A549 (cell line): ENCODE measurements around the gene IL1F10. TPM values are rescaled to one million over a fixed set of nuclear protein-coding genes. Genes with fewer than 3 reads are reported as not detected.
A peak's percentile ranks its signal among the peaks of the same experiment; 100 is the strongest.

ENCODE experiments used
- ATAC-seq, 2 experiments: fragments of 200-7000 bp in 1 of 2; fragments of >200 bp in 1 of 2; cut with Nextera tagmentation in 1 of 2; cut with Tn5 transposase in 1 of 2; 3 replicates each; pipeline versions ENCODE4 v1.8.0 to v1.9.1; 2018 to 2020; ENCODE audit warnings: mild to moderate bottlenecking in 1 of 2, moderate library complexity in 1 of 2
- CTCF ChIA-PET: fragments of 300-600 bp; sonication (Branson Sonifier 250); formaldehyde crosslinking; extraction: SDS; loops from one replicate; lab custom pipeline; 2021; ENCODE audit warnings: antibody characterized with exemption, inconsistent platforms; lab: Yijun Ruan, JAX
- POLR2A ChIA-PET: fragments of 350-600 bp; formaldehyde crosslinking; extraction: SDS; loops from one replicate; lab custom pipeline; 2021; ENCODE audit warnings: antibody characterized with exemption, inconsistent platforms; lab: Yijun Ruan, JAX
- DNase-seq, 2 experiments: peaks; one replicate each; pipeline versions ENCODE4 v3.0.0 to v3.0.0-alpha.2; 2011 to 2016; ENCODE audit warnings: low read depth in 1 of 2, low spot score in 1 of 2
- FAIRE-seq: peaks from 2 replicates; lab custom pipeline; 2011; peaks lifted over from hg19 to GRCh38; lab: Jason Lieb, UNC
- H3K27ac ChIP-seq, 2 experiments: fragments of >200 bp; sonication (Bioruptor Twin); formaldehyde crosslinking; 3 replicates each; pipeline ENCODE4 v1.5.1; 2016 to 2017
- H3K4me1 ChIP-seq: fragments of >200 bp; sonication (Bioruptor Twin); formaldehyde crosslinking; 3 replicates; pipeline ENCODE4 v1.6.1; 2016
- H3K4me2 ChIP-seq: fragments of >200 bp; sonication (Bioruptor Twin); formaldehyde crosslinking; 3 replicates; pipeline ENCODE4 v1.6.1; 2016
- H3K4me3 ChIP-seq: fragments of >200 bp; sonication (Bioruptor Twin); formaldehyde crosslinking; 3 replicates; pipeline ENCODE4 v1.5.1; 2016
- H3K9me3 ChIP-seq: fragments of >200 bp; sonication (Bioruptor Twin); formaldehyde crosslinking; 3 replicates; pipeline ENCODE4 v1.6.1; 2016
- BHLHE40 ChIP-seq: IDR thresholded peaks from 2 replicates; pipeline ENCODE4 v1.6.1; 2012; ENCODE audit warnings: low read depth, low read length, inconsistent platforms
- CHD4 ChIP-seq: fragments of 200-600 bp; sonication (generic); IDR thresholded peaks from 2 replicates; pipeline ENCODE4 v1.6.1; 2016; ENCODE audit warnings: antibody characterized with exemption, mild to moderate bottlenecking, borderline replicate concordance
- CTCF ChIP-seq: fragments of >200 bp; sonication (Bioruptor Twin); formaldehyde crosslinking; IDR thresholded peaks from 3 replicates; pipeline ENCODE4 v1.5.1; 2016
- FOSL2 ChIP-seq, 2 experiments: fragments of 450-650 bp in 1 of 2; fragments of >200 bp in 1 of 2; sonication (Bioruptor Twin) in 1 of 2; formaldehyde crosslinking; IDR thresholded peaks; 2 replicates each; pipeline versions ENCODE4 v1.5.0 to v1.6.1; 2016 to 2020; ENCODE audit warnings: mild to moderate bottlenecking in 1 of 2, moderate library complexity in 1 of 2
- GATA3 ChIP-seq: IDR thresholded peaks from 2 replicates; pipeline ENCODE4 v1.6.1; 2012; ENCODE audit warnings: borderline replicate concordance
- HEYL ChIP-seq: fragments of 250-450 bp; sonication (Bioruptor Pico); IDR thresholded peaks from 2 replicates; pipeline ENCODE4 v1.8.0; 2021; ENCODE audit warnings: mild to moderate bottlenecking, moderate library complexity
- JUN ChIP-seq, 2 experiments: fragments of >200 bp; sonication (Bioruptor Twin); formaldehyde crosslinking; IDR thresholded peaks; 2 replicates in 1 of 2; 3 replicates in 1 of 2; pipeline ENCODE4 v1.6.1; 2016 to 2017
- MAFK ChIP-seq: fragments of 450-650 bp; IDR thresholded peaks from 2 replicates; pipeline ENCODE4 v1.6.1; 2014; ENCODE audit not compliant: partially characterized antibody
- MAX ChIP-seq: IDR thresholded peaks from 2 replicates; pipeline ENCODE4 v1.6.1; 2012
- RAD21 ChIP-seq, 2 experiments: fragments of >200 bp in 1 of 2; sonication (Bioruptor Twin) in 1 of 2; formaldehyde crosslinking in 1 of 2; IDR thresholded peaks in 1 of 2; conservative IDR thresholded peaks in 1 of 2; 2 replicates in 1 of 2; 3 replicates in 1 of 2; pipeline ENCODE4 v1.6.1; 2012 to 2018; ENCODE audit warnings: inconsistent platforms in 1 of 2
- RFX5 ChIP-seq: fragments of 450-650 bp; IDR thresholded peaks from 2 replicates; pipeline ENCODE4 v1.7.1; 2014; ENCODE audit warnings: antibody characterized with exemption, mild to moderate bottlenecking, moderate library complexity
- RNF2 ChIP-seq: fragments of 200-600 bp; sonication (generic); IDR thresholded peaks from 2 replicates; pipeline ENCODE4 v1.6.1; 2016; ENCODE audit warnings: low read depth, mild to moderate bottlenecking, antibody characterized with exemption, moderate library complexity, borderline replicate concordance
- SMC3 ChIP-seq: fragments of >200 bp; sonication (Bioruptor Twin); formaldehyde crosslinking; IDR thresholded peaks from 3 replicates; pipeline ENCODE4 v1.6.1; 2018; ENCODE audit warnings: inconsistent platforms
- SREBF2 ChIP-seq: fragments of 450-650 bp; IDR thresholded peaks from 2 replicates; pipeline ENCODE4 v1.6.1; 2014; ENCODE audit warnings: mild to moderate bottlenecking, moderate library complexity
- ZNF302 ChIP-seq: fragments of 250-450 bp; sonication (Bioruptor Pico); IDR thresholded peaks from 2 replicates; pipeline ENCODE4 v1.9.0; 2021; ENCODE audit warnings: inconsistent platforms, mild to moderate bottlenecking, moderate library complexity
- WGBS: methylation state at CpG from one replicate; pipeline ENCODE4 v1.1.6; 2017; ENCODE audit errors: missing lambda C conversion rate; 5-methylcytosine and 5-hydroxymethylcytosine counted together
- polyA plus RNA-seq, 4 experiments: library from polyadenylated mRNA; depleted of rRNA in 3 of 4; stranded (reverse); fragments of >200 nt; fragmentation: RNase III in 1 of 4; extraction: RNeasy Plus Mini Kit Qiagen cat#74134 plus additional on column Dnase treatment in 1 of 4; gene quantifications; 2 replicates in 3 of 4; 3 replicates in 1 of 4; pipeline ENCODE4 v1.2.3, GENCODE V29; 2011 to 2017
- TF ChIP-seq, protein P1 (sequence below): fragments of 250-450 bp; sonication (Bioruptor Pico); IDR thresholded peaks from 2 replicates; pipeline ENCODE4 v1.5.0; 2020; ENCODE audit warnings: low read depth, mild to moderate bottlenecking, moderate library complexity

Gene IL1F10
- polyA plus RNA-seq, 2 of the 4 experiments (the other 2 are of a cell fraction) = not detected

DNA sequence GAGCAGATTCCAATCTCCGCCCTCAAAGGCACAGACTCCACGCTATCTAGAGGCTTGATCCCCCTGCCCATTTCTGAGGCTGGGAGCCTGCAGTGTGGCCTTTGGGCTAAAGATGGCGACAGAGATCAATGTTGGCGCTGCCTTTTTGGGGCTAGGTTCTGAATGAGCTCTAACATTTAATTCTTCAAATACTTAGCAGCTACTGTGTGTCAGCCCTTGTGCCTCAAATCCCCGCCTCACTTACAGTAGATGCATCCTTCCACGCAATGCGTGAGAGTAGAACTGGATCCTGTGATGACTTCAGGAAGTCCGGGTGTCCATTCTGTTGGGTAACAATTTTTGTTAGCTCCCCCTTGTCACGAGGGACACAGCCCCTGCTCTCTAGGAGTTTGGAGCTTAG is 12.4 kb downstream of the IL1F10 start:
- 12% methylated on average over 8 of the region's 9 CpGs for WGBS

DNA sequence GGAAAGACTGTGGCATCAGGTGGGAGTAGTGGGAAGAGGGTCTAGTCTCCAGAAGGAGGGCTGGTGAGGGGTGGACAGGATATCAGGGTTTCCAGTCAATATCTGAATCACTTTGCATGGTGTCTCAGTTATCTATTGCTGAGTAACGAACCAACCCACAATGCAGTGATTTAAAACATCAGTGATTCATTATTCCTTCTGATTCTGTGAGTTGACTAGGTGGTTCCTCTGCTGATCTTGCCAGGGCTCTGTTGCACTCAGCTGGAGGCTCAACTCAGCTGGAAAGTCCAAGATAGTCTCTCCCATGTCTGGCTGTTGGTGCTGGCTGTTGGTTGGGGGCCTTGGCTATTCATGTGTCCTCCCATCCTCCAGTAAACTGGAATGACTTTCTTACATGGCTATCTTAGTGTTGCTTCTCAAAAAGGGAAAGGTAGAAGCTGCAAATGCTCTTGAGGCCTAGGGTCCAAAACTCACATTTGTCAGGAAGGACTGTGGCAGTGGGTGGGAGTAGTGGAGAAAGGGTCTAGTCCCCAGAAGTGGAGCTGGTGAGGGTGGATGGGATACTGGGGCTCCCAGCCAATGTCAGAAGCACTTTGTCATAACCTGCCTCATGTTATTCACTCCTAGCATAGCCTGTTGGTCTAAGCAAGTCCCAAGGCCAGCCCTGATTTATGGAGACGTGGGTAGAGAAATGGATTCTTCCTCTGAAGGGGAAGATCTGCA is 13.9 kb downstream of the IL1F10 start:
- H3K27ac ChIP-seq = no peak overlapping the region
- POLR2A ChIA-PET = no interaction called here
- FAIRE-seq (no peak), DNase-seq (no peak), ATAC-seq (no peak)
- H3K4me2 ChIP-seq = no peak overlapping the region
- WGBS = 14% methylated on average over 2 of the region's 2 CpGs
- CTCF ChIA-PET = interaction anchor here (0.9 to 12.9 kb wide), 10 partner anchors 40 to 332 kb away, joined by 3 to 150 read pairs (median 6); no protein-coding TSS in a partner anchor
- no peak overlapping the region for H3K4me3 ChIP-seq
- no peak for TF ChIP-seq MAFK
- no peak for TF ChIP-seq BHLHE40
- TF ChIP-seq GATA3 = no peak
- no peak for TF ChIP-seq CHD4
- no peak for TF ChIP-seq CTCF
- TF ChIP-seq, protein P1, sequence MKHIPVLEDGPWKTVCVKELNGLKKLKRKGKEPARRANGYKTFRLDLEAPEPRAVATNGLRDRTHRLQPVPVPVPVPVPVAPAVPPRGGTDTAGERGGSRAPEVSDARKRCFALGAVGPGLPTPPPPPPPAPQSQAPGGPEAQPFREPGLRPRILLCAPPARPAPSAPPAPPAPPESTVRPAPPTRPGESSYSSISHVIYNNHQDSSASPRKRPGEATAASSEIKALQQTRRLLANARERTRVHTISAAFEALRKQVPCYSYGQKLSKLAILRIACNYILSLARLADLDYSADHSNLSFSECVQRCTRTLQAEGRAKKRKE = no peak
- TF ChIP-seq SREBF2 = no peak
- TF ChIP-seq, all 56 proteins: peak for 0
- Histone ChIP-seq H3K9me3 (no peaks in the 10 kb centered on the region), H3K4me1 (peaks cover 3% of the 10 kb centered on the region; the same call in 1 of the 3 replicates)

More for the DNA sequence above, 12.4 kb downstream of the IL1F10 start:
- Histone ChIP-seq H3K4me1 (peaks cover 3% of the 10 kb centered on the region; the same call in 1 of the 3 replicates), H3K4me2 (no peak overlapping the region), H3K27ac (no peak overlapping the region), H3K4me3 (no peak overlapping the region), H3K9me3 (no peaks in the 10 kb centered on the region)
- TF ChIP-seq RFX5 (0 out of 2 replicates have a peak, but pooled peaks have one; percentile 21), MAX (no peak), CTCF (peak; percentile 80), JUN (IDR thresholded peaks at IDR 0.05) (no peak), CHD4 (no peak), HEYL (CRISPR knock-in tag) (no peak), RNF2 (no peak), SMC3 (peak; percentile 63), ZNF302 (CRISPR knock-in tag) (no peak), FOSL2 (IDR thresholded peaks at IDR 0.05) (no peak), FOSL2 (CRISPR knock-in tag; IDR thresholded peaks at IDR 0.05) (no peak), RAD21 (conservative IDR thresholded peaks at IDR 0.05 in 1 of 2, IDR thresholded peaks at IDR 0.05 in 1 of 2) (peak; percentile 86 to 88)
- ChIA-PET CTCF (interaction anchor here (0.6 to 12.9 kb wide), 34 partner anchors 10 to 328 kb away, joined by 3 to 150 read pairs (median 4); partner anchors contain the start of genes IL1F10 and IL36RN), POLR2A (interaction anchor here (1.6 kb wide), 1 partner anchor 119 kb away, joined by 7 read pairs; no protein-coding TSS in a partner anchor)
- no peak for FAIRE-seq
- peak; percentile 31 to 32 for DNase-seq
- ATAC-seq = peak; percentile 70 to 91; a peak in 5 of 6 replicates
